ENCODE results near the gene SFTPA2. TPM values are rescaled to one million over a fixed set of nuclear protein-coding genes. Genes with fewer than 3 reads are reported as not detected.
"Not testable (repeated sequence)": the region's sequence is repeated elsewhere in the genome, so short reads cannot be mapped to it uniquely, and the experiment has no call there.

SFTPA2 gene
- total RNA-seq, 1 donor from 2014 or later = 0.52 TPM

- H3K27ac ChIP-seq (ENCODE audit: low read depth, low read length); H3K36me3 ChIP-seq (ENCODE audit: control insufficient read depth in 3 of 3, insufficient read depth in 3 of 3, low read length in 3 of 3); H3K4me1 ChIP-seq (ENCODE audit: control insufficient read depth in 3 of 3, insufficient read depth in 3 of 3, low read length in 3 of 3); H3K4me3 ChIP-seq (ENCODE audit: low read length in 3 of 3); H3K9me3 ChIP-seq (ENCODE audit: control insufficient read depth in 3 of 3, low read length in 3 of 3); H3K9ac ChIP-seq (ENCODE audit: low read depth in 1 of 3, low read length in 3 of 3); H3K27me3 ChIP-seq (ENCODE audit: control insufficient read depth in 3 of 3, insufficient read depth in 3 of 3, low read length in 3 of 3): not testable (repeated sequence)
Observed at GRCh38 chr10:79521751-79522150, 38.5 kb downstream of the SFTPA2 start.

- H3K9me3 ChIP-seq (ENCODE audit: control insufficient read depth in 3 of 3, low read length in 3 of 3); H3K27ac ChIP-seq (ENCODE audit: low read depth, low read length); H3K4me1 ChIP-seq (ENCODE audit: control insufficient read depth in 3 of 3, insufficient read depth in 3 of 3, low read length in 3 of 3); H3K9ac ChIP-seq (ENCODE audit: low read depth in 1 of 3, low read length in 3 of 3); H3K27me3 ChIP-seq (ENCODE audit: control insufficient read depth in 3 of 3, insufficient read depth in 3 of 3, low read length in 3 of 3); H3K36me3 ChIP-seq (ENCODE audit: control insufficient read depth in 3 of 3, insufficient read depth in 3 of 3, low read length in 3 of 3); H3K4me3 ChIP-seq (ENCODE audit: low read length in 3 of 3): not testable (repeated sequence)
Observed at GRCh38 chr10:79517567-79517966, 42.6 kb downstream of the SFTPA2 start.

GRCh38 chr10:79516532-79517205 is 43.5 kb downstream of the SFTPA2 start:
- H3K27me3 ChIP-seq (ENCODE audit: control insufficient read depth in 3 of 3, insufficient read depth in 3 of 3, low read length in 3 of 3); H3K9me3 ChIP-seq (ENCODE audit: control insufficient read depth in 3 of 3, low read length in 3 of 3); H3K9ac ChIP-seq (ENCODE audit: low read depth in 1 of 3, low read length in 3 of 3); H3K27ac ChIP-seq (ENCODE audit: low read depth, low read length); H3K4me3 ChIP-seq (ENCODE audit: low read length in 3 of 3); H3K4me1 ChIP-seq (ENCODE audit: control insufficient read depth in 3 of 3, insufficient read depth in 3 of 3, low read length in 3 of 3); H3K36me3 ChIP-seq (ENCODE audit: control insufficient read depth in 3 of 3, insufficient read depth in 3 of 3, low read length in 3 of 3): not testable (repeated sequence)

- not testable (repeated sequence) for H3K4me3 ChIP-seq (ENCODE audit: low read length in 3 of 3); H3K4me1 ChIP-seq (ENCODE audit: control insufficient read depth in 3 of 3, insufficient read depth in 3 of 3, low read length in 3 of 3); H3K9me3 ChIP-seq (ENCODE audit: control insufficient read depth in 3 of 3, low read length in 3 of 3); H3K36me3 ChIP-seq (ENCODE audit: control insufficient read depth in 3 of 3, insufficient read depth in 3 of 3, low read length in 3 of 3); H3K9ac ChIP-seq (ENCODE audit: low read depth in 1 of 3, low read length in 3 of 3); H3K27me3 ChIP-seq (ENCODE audit: control insufficient read depth in 3 of 3, insufficient read depth in 3 of 3, low read length in 3 of 3); H3K27ac ChIP-seq (ENCODE audit: low read depth, low read length)
Observed at GRCh38 chr10:79511891-79512583, 48.2 kb downstream of the SFTPA2 start, which contains the start of gene EIF5AL1. EIF5AL1 (plus strand) TSS chr10:79512533; CDS start chr10:79512650, 117 bp downstream.

- not testable (repeated sequence) for H3K9me3 ChIP-seq (ENCODE audit: control insufficient read depth in 3 of 3, low read length in 3 of 3)
Observed at GRCh38 chr10:79509934-79510508, 50.2 kb downstream of the SFTPA2 start.

GRCh38 chr10:79509306-79509933 is 50.8 kb downstream of the SFTPA2 start:
- not testable (repeated sequence) for H3K9me3 ChIP-seq (ENCODE audit: control insufficient read depth in 3 of 3, low read length in 3 of 3); H3K4me3 ChIP-seq (ENCODE audit: low read length in 3 of 3); H3K27ac ChIP-seq (ENCODE audit: low read depth, low read length); H3K4me1 ChIP-seq (ENCODE audit: control insufficient read depth in 3 of 3, insufficient read depth in 3 of 3, low read length in 3 of 3); H3K36me3 ChIP-seq (ENCODE audit: control insufficient read depth in 3 of 3, insufficient read depth in 3 of 3, low read length in 3 of 3); H3K27me3 ChIP-seq (ENCODE audit: control insufficient read depth in 3 of 3, insufficient read depth in 3 of 3, low read length in 3 of 3); H3K9ac ChIP-seq (ENCODE audit: low read depth in 1 of 3, low read length in 3 of 3)

More at GRCh38 chr10:79509934-79510508, 50.2 kb downstream of the SFTPA2 start:
- not testable (repeated sequence) for H3K27ac ChIP-seq (ENCODE audit: low read depth, low read length); H3K4me3 ChIP-seq (ENCODE audit: low read length in 3 of 3); H3K27me3 ChIP-seq (ENCODE audit: control insufficient read depth in 3 of 3, insufficient read depth in 3 of 3, low read length in 3 of 3); H3K9ac ChIP-seq (ENCODE audit: low read depth in 1 of 3, low read length in 3 of 3); H3K36me3 ChIP-seq (ENCODE audit: control insufficient read depth in 3 of 3, insufficient read depth in 3 of 3, low read length in 3 of 3); H3K4me1 ChIP-seq (ENCODE audit: control insufficient read depth in 3 of 3, insufficient read depth in 3 of 3, low read length in 3 of 3)

- H3K27ac ChIP-seq (ENCODE audit: low read depth, low read length); H3K9me3 ChIP-seq (ENCODE audit: control insufficient read depth in 3 of 3, low read length in 3 of 3); H3K4me3 ChIP-seq (ENCODE audit: low read length in 3 of 3): not testable (repeated sequence)
Observed at GRCh38 chr10:79508245-79508644, 52.0 kb downstream of the SFTPA2 start.

GRCh38 chr10:79507440-79508167 is 52.6 kb downstream of the SFTPA2 start:
- Histone ChIP-seq H3K27ac (ENCODE audit: low read depth, low read length) (no peak overlapping the region), H3K9ac (ENCODE audit: low read depth in 1 of 3, low read length in 3 of 3) (no peak overlapping the region), H3K9me3 (ENCODE audit: control insufficient read depth in 3 of 3, low read length in 3 of 3) (no peaks in the 10 kb centered on the region), H3K4me1 (ENCODE audit: control insufficient read depth in 3 of 3, insufficient read depth in 3 of 3, low read length in 3 of 3) (no peaks in the 10 kb centered on the region), H3K27me3 (ENCODE audit: control insufficient read depth in 3 of 3, insufficient read depth in 3 of 3, low read length in 3 of 3) (no peaks in the 10 kb centered on the region), H3K36me3 (ENCODE audit: control insufficient read depth in 3 of 3, insufficient read depth in 3 of 3, low read length in 3 of 3) (no peaks in the 10 kb centered on the region), H3K4me3 (ENCODE audit: low read length in 3 of 3) (no peak overlapping the region)

More at GRCh38 chr10:79508245-79508644, 52.0 kb downstream of the SFTPA2 start:
- not testable (repeated sequence) for H3K36me3 ChIP-seq (ENCODE audit: control insufficient read depth in 3 of 3, insufficient read depth in 3 of 3, low read length in 3 of 3); H3K4me1 ChIP-seq (ENCODE audit: control insufficient read depth in 3 of 3, insufficient read depth in 3 of 3, low read length in 3 of 3); H3K27me3 ChIP-seq (ENCODE audit: control insufficient read depth in 3 of 3, insufficient read depth in 3 of 3, low read length in 3 of 3); H3K9ac ChIP-seq (ENCODE audit: low read depth in 1 of 3, low read length in 3 of 3)

Data from skeletal muscle tissue (tissue), 4 donors.